ENCODE results near the gene VAC14.
"Not testable (repeated sequence)": the region's sequence is repeated elsewhere in the genome, so short reads cannot be mapped to it uniquely, and the experiment has no call there.

VAC14 gene

GRCh38 chr16:70677499-70678120 is 123.3 kb downstream of the VAC14 start:
- DNase-seq: no peak

DNA sequence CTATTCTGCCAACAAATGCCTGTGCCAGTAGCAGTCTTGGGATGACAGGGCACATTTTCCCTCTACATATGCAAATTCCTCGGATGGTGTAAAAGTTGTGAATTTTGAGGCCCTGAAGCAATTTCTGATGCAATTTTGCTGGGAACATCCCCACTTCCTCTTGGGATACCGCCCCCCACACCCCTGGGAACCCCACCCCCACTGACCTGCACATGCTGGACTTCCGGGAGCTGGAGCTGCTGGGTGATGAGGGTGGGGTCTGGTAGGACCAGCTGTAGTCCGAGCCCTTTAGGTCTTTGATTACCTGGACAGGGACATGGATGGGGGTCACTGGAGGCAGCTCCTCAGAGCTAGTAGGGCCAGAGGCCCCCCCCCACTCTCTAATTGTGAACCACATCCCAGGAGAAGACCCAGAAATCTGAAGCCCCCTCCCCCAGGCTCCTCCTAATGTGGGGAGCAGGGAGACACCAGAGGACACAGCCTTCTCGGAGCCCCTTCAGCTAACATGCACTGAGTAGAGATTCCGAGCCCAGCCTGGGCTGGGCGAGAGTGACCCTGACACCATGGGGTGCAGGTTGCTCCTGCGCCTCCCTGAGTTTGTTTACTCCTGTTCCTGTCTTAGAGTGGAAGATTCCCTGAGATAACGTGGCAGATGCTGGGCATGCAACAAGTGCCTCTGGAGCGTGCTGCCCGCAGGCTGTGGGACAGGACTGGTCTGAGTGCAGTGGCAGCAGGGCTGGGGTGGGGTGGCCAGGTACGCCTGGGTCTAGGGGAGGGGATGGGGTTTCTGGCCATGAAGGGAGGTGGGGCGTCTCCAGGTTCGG is 124.1 kb downstream of the VAC14 start:
- no peak for DNase-seq

DNA sequence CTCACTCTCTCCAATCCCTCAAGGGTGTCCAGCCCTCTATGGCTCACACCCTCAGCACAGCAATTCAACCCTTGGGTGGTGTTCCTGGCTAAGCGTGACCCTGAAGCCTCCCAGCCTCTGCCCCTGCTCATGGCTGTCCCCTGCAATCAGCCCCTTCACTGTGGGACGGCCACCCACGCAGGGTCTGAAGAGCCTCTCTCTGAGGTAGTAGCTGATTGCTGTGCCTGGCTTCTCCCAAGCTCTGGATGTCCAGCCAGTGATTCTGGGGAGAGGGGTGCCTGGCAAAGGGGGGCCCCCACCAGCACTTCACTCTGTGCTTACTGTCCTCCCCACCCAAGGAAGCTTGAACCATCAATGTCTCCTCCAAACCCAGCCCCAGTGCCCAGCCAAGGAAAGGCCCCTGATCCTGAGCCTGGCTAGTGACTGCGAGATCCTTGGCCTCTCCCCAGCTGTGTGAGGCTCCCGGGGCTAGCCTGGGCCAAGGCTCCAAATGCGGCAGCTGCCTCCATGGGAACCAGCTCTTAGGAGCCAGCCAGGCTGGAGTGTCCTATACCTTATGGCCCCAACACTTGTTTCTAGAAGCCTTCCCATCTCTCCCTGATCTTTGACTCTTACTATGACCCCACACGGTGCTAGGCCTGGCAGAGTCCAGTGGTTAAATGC is 125.0 kb downstream of the VAC14 start:
- no peak for DNase-seq

DNA sequence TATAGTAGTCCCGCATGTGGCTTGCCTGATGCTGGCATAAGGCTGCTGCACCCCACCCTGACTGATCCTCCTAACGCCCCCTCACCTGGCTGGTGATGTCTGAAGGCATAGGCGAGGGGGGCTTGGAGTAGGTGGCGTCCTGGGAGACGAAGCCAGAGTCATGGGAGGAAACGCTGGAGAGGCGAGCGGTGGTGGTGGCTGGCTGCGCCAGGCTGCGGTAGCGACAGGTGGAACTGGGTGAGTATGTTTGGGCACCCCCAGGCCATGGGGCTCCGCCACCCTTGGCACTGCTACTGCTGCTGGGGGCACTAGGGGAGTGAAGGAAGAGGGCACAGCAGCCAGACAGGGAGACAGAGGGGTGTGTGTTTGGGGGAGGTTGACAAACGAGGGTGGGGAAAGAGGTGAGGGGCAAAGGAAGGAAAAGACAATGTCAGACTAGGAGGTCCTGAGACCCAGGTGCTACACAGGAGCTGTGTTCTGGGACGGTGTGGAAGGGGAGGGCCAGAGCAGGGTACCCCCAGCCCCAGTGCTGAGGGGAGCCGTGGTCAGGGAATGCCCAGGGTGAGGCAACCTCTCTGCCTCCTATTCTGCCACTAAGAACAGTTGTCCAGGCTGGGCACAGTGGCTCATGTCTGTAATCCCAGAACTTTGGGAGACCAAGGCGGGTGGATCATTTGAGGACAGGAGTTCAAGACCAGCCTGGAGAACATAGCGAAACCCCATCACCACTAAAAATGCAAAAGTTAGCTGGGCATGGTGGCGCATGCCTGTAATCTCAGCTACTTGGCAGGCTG is 126.5 kb downstream of the VAC14 start:
- DNase-seq: no peak

GRCh38 chr16:70670938-70671337 is 130.0 kb downstream of the VAC14 start:
- not testable (repeated sequence) for DNase-seq

DNA sequence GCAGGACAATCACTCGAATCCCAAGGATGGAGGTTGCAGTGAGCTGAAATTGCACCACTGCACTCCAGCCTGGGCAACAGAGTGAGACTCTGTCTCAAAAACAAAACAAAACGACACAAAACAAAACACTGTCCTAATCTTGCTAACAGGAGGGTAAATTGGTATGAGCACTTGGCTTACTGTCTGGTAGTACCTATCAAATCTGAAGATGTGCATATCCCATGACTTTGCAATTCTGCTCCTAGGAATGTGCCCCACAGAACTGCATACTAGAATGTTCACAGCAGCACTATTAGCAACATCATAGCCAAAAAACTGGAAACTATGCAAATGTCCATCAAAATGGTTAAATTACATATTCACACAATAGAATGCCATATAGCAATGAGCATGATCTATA is 130.8 kb downstream of the VAC14 start:
- no peak for DNase-seq

- DNase-seq: no peak
Observed at GRCh38 chr16:70665806-70666735, 134.9 kb downstream of the VAC14 start.

- DNase-seq: no peak
Observed at GRCh38 chr16:70665113-70665694, 135.8 kb downstream of the VAC14 start.

DNA sequence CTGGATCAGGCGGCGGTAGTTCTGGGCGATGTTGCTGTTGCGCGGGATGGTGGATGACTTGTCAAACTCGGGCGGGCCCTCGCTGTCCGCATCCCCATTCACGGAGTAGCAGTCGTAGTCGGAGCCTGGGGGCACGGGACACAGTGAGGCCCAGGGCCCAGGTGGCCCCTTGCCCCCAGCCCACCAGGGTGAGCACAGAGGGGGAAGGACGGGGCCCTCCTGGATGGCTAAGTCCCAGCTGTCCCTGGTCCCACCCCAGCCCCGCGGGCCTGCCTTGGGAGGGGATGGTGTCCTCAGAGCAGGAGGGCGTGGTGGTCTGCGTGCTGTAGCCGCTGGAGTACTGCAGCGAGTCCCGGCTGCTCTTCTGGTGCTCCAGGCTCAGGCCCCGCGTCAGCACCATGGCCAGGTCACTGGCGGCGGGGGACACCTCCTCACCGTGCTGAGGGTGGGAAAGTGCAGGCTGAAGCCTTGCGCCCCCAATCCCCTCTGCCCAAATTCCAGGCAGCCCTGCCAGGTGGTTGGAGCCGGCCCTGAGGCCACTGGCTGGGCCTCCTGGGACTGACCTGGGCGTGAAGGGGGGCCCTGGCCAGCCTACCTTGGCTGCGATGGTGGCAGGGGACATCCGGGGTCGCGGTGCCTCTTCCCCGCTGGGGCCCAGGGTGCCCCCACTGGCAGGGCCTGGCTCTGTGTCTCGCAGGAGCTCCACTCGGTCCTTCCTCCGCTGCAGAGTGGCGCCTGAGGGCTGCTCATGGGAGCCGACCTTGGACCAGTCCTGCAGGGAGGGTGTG is 136.4 kb downstream of the VAC14 start:
- no peak for DNase-seq

GRCh38 chr16:70663524-70664324 is 137.2 kb downstream of the VAC14 start:
- DNase-seq: no peak

- no peak for DNase-seq
Observed at GRCh38 chr16:70662991-70663523, 137.9 kb downstream of the VAC14 start.

GRCh38 chr16:70661918-70662641 is 138.9 kb downstream of the VAC14 start:
- no peak for DNase-seq

DNA sequence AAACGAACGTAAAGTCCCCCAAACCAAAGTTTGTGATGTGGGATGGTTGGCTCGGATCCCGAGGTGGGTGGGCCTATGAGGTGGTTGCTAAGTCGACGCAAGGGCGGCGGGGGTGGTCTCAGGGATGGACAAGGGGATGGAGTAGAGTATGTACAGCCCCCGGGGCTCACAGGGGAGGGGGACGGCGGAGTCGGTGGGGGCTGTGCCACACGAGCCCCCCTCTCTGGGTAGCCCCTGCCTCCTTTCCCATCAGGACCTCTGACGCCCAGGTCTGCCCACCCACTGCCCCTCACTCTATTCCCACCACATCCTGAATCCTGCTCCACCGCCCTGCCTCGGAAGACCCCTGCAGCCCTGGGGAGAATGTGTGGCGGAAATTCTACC is 139.4 kb downstream of the VAC14 start:
- no peak for DNase-seq

DNA sequence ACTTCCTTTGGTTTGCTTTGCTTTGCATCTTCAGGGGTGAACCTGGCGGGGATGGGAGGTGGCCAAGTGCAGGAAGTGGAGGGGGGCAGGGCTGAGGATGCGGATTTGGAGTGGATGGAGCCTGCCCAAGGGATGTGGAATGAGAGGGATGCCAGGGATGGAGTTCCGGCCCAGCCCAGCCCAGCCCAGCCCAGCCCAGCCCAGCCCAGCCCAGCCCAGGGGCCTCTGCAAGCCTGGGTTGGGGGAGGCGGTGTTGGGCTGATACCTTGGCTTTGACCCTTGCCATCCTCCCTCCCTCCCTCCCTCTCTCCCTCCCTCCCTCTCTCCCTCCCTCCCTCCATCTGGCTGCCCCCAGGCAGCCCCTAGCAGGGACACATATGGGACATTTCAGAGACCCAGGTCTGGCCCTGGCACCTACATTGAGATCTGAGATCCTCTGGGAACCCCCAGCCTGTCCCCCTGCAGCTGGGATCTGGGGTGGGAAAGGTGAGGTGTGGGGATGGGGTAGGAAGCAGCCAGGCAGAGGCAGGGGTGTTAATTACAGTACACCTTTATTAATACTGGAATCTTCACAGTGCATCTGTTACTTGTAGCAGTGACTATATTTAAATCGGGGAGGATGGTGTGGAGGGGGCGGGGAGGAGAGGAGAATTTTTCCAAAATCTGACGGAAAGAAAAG is 140.1 kb downstream of the VAC14 start:
- no peak for DNase-seq

DNA sequence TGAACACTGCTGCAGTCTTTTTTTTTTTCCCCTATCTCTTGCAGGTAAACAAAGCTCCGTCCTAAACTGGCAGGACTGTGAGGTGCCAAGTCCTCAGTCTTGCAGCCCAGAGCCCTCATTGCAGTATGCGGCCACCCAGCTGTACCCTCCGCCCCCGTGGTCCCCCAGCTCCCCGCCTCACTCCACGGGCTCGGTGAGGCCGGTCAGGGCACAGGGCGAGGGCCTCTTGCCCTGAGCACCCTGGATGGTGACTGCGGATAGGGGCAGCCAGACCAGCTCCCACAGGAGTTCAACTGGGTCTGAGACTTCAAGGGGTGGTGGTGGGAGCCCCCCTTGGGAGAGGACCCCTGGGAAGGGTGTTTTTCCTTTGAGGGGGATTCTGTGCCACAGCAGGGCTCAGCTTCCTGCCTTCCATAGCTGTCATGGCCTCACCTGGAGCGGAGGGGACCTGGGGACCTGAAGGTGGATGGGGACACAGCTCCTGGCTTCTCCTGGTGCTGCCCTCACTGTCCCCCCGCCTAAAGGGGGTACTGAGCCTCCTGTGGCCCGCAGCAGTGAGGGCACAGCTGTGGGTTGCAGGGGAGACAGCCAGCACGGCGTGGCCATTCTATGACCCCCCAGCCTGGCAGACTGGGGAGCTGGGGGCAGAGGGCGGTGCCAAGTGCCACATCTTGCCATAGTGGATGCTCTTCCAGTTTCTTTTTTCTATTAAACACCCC is 140.8 kb downstream of the VAC14 start:
- no peak for DNase-seq

DNA sequence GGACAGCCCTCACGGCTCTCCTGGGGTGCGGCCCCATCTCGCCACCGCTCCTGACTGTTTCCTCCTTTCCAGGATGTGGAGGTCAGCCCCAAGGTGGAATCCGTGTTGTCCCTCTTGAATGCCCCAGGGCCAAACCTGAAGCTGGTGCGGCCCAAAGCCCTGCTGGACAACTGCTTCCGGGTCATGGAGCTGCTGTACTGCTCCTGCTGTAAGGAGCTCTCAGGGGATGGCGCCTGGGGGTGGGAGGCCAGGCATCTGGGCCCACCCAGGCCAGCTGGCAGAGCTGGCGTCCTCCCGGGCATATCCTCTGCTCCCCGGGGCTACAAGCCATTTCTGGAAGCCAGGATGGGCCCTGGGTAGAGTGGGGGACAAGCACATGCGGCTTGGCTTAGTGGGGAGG is 141.4 kb downstream of the VAC14 start:
- no peak for DNase-seq

- DNase-seq: no peak
Observed at GRCh38 chr16:70658921-70659320, 142.0 kb downstream of the VAC14 start.

DNA sequence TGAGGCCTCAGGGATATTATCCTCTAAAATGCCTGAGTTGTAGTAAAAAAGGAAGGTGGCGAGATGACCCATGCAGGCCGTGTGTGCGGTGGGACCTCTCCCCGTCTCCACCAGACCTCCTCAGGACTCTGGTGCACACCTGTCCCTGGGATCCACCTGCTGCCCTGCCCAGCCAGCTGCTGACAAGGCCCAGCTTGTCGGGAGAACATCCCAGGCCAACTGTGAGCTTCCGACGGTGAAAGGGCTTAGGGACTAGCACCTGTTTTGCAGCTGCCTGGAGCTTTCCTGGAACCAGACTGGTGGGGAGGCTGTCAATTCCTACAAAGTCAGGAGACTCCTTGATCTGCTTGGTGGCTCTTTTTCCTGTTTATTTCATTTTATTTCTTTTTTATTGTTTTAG is 143.0 kb downstream of the VAC14 start:
- no peak for DNase-seq

All from activated CD4-positive, alpha-beta T cell treated with anti-CD3 and anti-CD28 coated beads, Interleukin-2, Interleukin-6, amounts not matched to agents 100 ng/mL and 50 ng/mL, durations not matched to agents 16 hours and 8 hours (primary cell).